Activated CD4-positive, alpha-beta memory T cell treated with anti-CD3 and anti-CD28 coated beads, Interleukin-2, amount 10 ng/mL, durations not matched to agents 7 days and 5 days (primary cell): ENCODE measurements around the gene CYP51A1. TPM values are rescaled to one million over a fixed set of nuclear protein-coding genes. Genes with fewer than 3 reads are reported as not detected.
"Not testable (repeated sequence)": the region's sequence is repeated elsewhere in the genome, so short reads cannot be mapped to it uniquely, and the experiment has no call there.

Source experiments
- CTCF ChIA-PET: fragments of 350-600 bp; sonication (Branson Sonifier 250); formaldehyde crosslinking; loops from one replicate; lab custom pipeline; 2021; ENCODE audit warnings: antibody characterized with exemption, inconsistent platforms; lab: Charles Lee
- POLR2A ChIA-PET: fragments of 350-600 bp; sonication (Branson Sonifier 250); formaldehyde crosslinking; loops from one replicate; lab custom pipeline; 2021; ENCODE audit warnings: antibody characterized with exemption; lab: Charles Lee
- DNase-seq: peaks from one replicate; pipeline ENCODE4 v3.0.0-alpha.2; 2020
- H3K27ac Mint-ChIP-seq: one replicate; pipeline ENCODE4 v1.8.0; 2021; ENCODE audit warnings: mild to moderate bottlenecking, mixed read lengths
- H3K27me3 Mint-ChIP-seq: one replicate; pipeline ENCODE4 v1.8.0; 2021; ENCODE audit warnings: mixed read lengths
- H3K36me3 Mint-ChIP-seq: one replicate; pipeline ENCODE4 v1.8.0; 2021; ENCODE audit warnings: low read depth, mixed read lengths
- H3K4me1 Mint-ChIP-seq: one replicate; pipeline ENCODE4 v1.8.0; 2021; ENCODE audit warnings: mixed read lengths
- H3K4me3 Mint-ChIP-seq: one replicate; pipeline ENCODE4 v1.8.0; 2021; ENCODE audit warnings: mild to moderate bottlenecking, mixed read lengths
- H3K9me3 Mint-ChIP-seq: one replicate; pipeline ENCODE4 v1.8.0; 2021; ENCODE audit warnings: mixed read lengths
- total RNA-seq, 2 experiments: library from RNA; stranded (reverse); gene quantifications; one replicate each; pipeline ENCODE4 v1.2.3, GENCODE V29; 2021

The CYP51A1 gene
- total RNA-seq, 2 experiments from 2014 or later = 94.3 to 97.9 TPM

- Mint-ChIP-seq H3K4me1 (peaks cover 5% of the 10 kb centered on the region), H3K27ac (no peak overlapping the region), H3K4me3 (no peak overlapping the region), H3K27me3 (no peaks in the 10 kb centered on the region), H3K9me3 (peaks cover 3% of the 10 kb centered on the region), H3K36me3 (peaks cover 80% of the 10 kb centered on the region)
- DNase-seq = no peak
- CTCF ChIA-PET = no interaction called here
- POLR2A ChIA-PET = interaction anchor here (1.4 kb wide), 1 partner anchor 17 kb away, joined by 3 read pairs; no protein-coding TSS in a partner anchor
These were observed 17.3 kb downstream of the CYP51A1 start for GRCh38 chr7:92116949-92117348.

GRCh38 chr7:92115821-92116220 lies 18.5 kb downstream of the CYP51A1 start:
- no peaks in the 10 kb centered on the region for H3K27me3 Mint-ChIP-seq
- H3K9me3 Mint-ChIP-seq = peaks cover 2% of the 10 kb centered on the region
- no peak for DNase-seq
- peaks cover 4% of the 10 kb centered on the region for H3K4me1 Mint-ChIP-seq
- no peak overlapping the region for H3K4me3 Mint-ChIP-seq
- peaks cover 74% of the 10 kb centered on the region for H3K36me3 Mint-ChIP-seq
- ChIA-PET POLR2A (interaction anchor here (0.9 to 1.4 kb wide), 2 partner anchors 16 to 18 kb away, joined by 3 read pairs; partner anchors contain the start of gene CYP51A1), CTCF (no interaction called here)
- no peak overlapping the region for H3K27ac Mint-ChIP-seq

- H3K27ac Mint-ChIP-seq = no peak overlapping the region
- H3K27me3 Mint-ChIP-seq = no peaks in the 10 kb centered on the region
- peaks cover 68% of the 10 kb centered on the region for H3K36me3 Mint-ChIP-seq
- no peak overlapping the region for H3K4me3 Mint-ChIP-seq
- H3K4me1 Mint-ChIP-seq = no peaks in the 10 kb centered on the region
- ChIA-PET CTCF (no interaction called here), POLR2A (no interaction called here)
- DNase-seq = no peak
- H3K9me3 Mint-ChIP-seq = no peaks in the 10 kb centered on the region
These were observed 23.4 kb downstream of the CYP51A1 start for GRCh38 chr7:92110857-92111256.

- Mint-ChIP-seq H3K27ac (no peak overlapping the region), H3K9me3 (no peaks in the 10 kb centered on the region), H3K27me3 (no peaks in the 10 kb centered on the region), H3K4me1 (no peaks in the 10 kb centered on the region), H3K4me3 (no peak overlapping the region), H3K36me3 (peaks cover 52% of the 10 kb centered on the region)
- CTCF ChIA-PET = no interaction called here
- DNase-seq = no peak
- POLR2A ChIA-PET = interaction anchor here (1.4 kb wide), 1 partner anchor 14 kb away, joined by 4 read pairs; no protein-coding TSS in a partner anchor
These were observed 25.5 kb downstream of the CYP51A1 start for GRCh38 chr7:92108821-92109220.

- H3K9me3 Mint-ChIP-seq, H3K27ac Mint-ChIP-seq, POLR2A ChIA-PET, DNase-seq, H3K4me1 Mint-ChIP-seq, CTCF ChIA-PET, H3K4me3 Mint-ChIP-seq, H3K27me3 Mint-ChIP-seq: not testable (repeated sequence)
- H3K36me3 Mint-ChIP-seq = peaks cover 46% of the 10 kb centered on the region
These were observed 31.4 kb downstream of the CYP51A1 start for GRCh38 chr7:92102862-92103261.

- H3K27ac Mint-ChIP-seq = no peak overlapping the region
- no peaks in the 10 kb centered on the region for H3K27me3 Mint-ChIP-seq
- peaks cover 48% of the 10 kb centered on the region for H3K36me3 Mint-ChIP-seq
- H3K4me1 Mint-ChIP-seq = no peaks in the 10 kb centered on the region
- ChIA-PET CTCF (no interaction called here), POLR2A (no interaction called here)
- no peaks in the 10 kb centered on the region for H3K9me3 Mint-ChIP-seq
- no peak for DNase-seq
- H3K4me3 Mint-ChIP-seq = no peak overlapping the region
These were observed 33.7 kb downstream of the CYP51A1 start for GRCh38 chr7:92100534-92100933.

GRCh38 chr7:92095380-92095779 lies 38.9 kb downstream of the CYP51A1 start:
- DNase-seq = no peak
- CTCF ChIA-PET = no interaction called here
- no peaks in the 10 kb centered on the region for H3K9me3 Mint-ChIP-seq
- no peaks in the 10 kb centered on the region for H3K4me1 Mint-ChIP-seq
- POLR2A ChIA-PET = no interaction called here
- no peak overlapping the region for H3K27ac Mint-ChIP-seq
- H3K36me3 Mint-ChIP-seq = peaks cover 35% of the 10 kb centered on the region
- no peaks in the 10 kb centered on the region for H3K27me3 Mint-ChIP-seq
- H3K4me3 Mint-ChIP-seq = no peak overlapping the region

GRCh38 chr7:92092210-92092609 lies 42.1 kb downstream of the CYP51A1 start:
- peaks cover 30% of the 10 kb centered on the region for H3K36me3 Mint-ChIP-seq
- DNase-seq = no peak
- H3K27ac Mint-ChIP-seq = no peak overlapping the region
- H3K4me3 Mint-ChIP-seq = no peak overlapping the region
- H3K27me3 Mint-ChIP-seq = no peaks in the 10 kb centered on the region
- H3K4me1 Mint-ChIP-seq = no peaks in the 10 kb centered on the region
- ChIA-PET CTCF (interaction anchor here (0.8 kb wide), 1 partner anchor 10 kb away, joined by 3 read pairs; no protein-coding TSS in a partner anchor), POLR2A (no interaction called here)
- no peaks in the 10 kb centered on the region for H3K9me3 Mint-ChIP-seq

GRCh38 chr7:92088266-92088665 lies 46.0 kb downstream of the CYP51A1 start:
- Mint-ChIP-seq H3K27me3 (no peaks in the 10 kb centered on the region), H3K4me3 (no peak overlapping the region), H3K4me1 (no peaks in the 10 kb centered on the region), H3K9me3 (no peaks in the 10 kb centered on the region), H3K36me3 (peaks cover 48% of the 10 kb centered on the region), H3K27ac (no peak overlapping the region)
- no peak for DNase-seq
- ChIA-PET CTCF (no interaction called here), POLR2A (no interaction called here)

- POLR2A ChIA-PET, H3K4me3 Mint-ChIP-seq, H3K4me1 Mint-ChIP-seq, H3K27me3 Mint-ChIP-seq, H3K27ac Mint-ChIP-seq, DNase-seq, CTCF ChIA-PET, H3K9me3 Mint-ChIP-seq: not testable (repeated sequence)
- H3K36me3 Mint-ChIP-seq = peaks cover 47% of the 10 kb centered on the region
These were observed 50.4 kb downstream of the CYP51A1 start for GRCh38 chr7:92083922-92084321.

- H3K9me3 Mint-ChIP-seq = no peaks in the 10 kb centered on the region
- peaks cover 32% of the 10 kb centered on the region for H3K36me3 Mint-ChIP-seq
- H3K4me3 Mint-ChIP-seq = no peak overlapping the region
- no peak for DNase-seq
- peaks cover 12% of the 10 kb centered on the region for H3K4me1 Mint-ChIP-seq
- ChIA-PET POLR2A (interaction anchor here (0.6 kb wide), 1 partner anchor 136 kb away, joined by 5 read pairs; the partner anchor contains the start of gene AKAP9), CTCF (no interaction called here)
- H3K27me3 Mint-ChIP-seq = no peaks in the 10 kb centered on the region
- no peak overlapping the region for H3K27ac Mint-ChIP-seq
These were observed 57.8 kb downstream of the CYP51A1 start for GRCh38 chr7:92076509-92076908.

- Mint-ChIP-seq H3K27ac (no peak overlapping the region), H3K36me3 (peaks cover 36% of the 10 kb centered on the region), H3K4me1 (peaks cover 12% of the 10 kb centered on the region), H3K4me3 (no peak overlapping the region), H3K9me3 (no peaks in the 10 kb centered on the region), H3K27me3 (no peaks in the 10 kb centered on the region)
- ChIA-PET POLR2A (interaction anchor here (0.6 kb wide), 1 partner anchor 135 kb away, joined by 5 read pairs; the partner anchor contains the start of gene AKAP9), CTCF (no interaction called here)
- no peak for DNase-seq
These were observed 58.7 kb downstream of the CYP51A1 start for GRCh38 chr7:92075455-92076158.

- CTCF ChIA-PET = interaction anchor here (1.2 kb wide), 1 partner anchor 10 kb away, joined by 3 read pairs; no protein-coding TSS in a partner anchor
These were observed 61.6 kb downstream of the CYP51A1 start for GRCh38 chr7:92072708-92073107.

More at GRCh38 chr7:92072708-92073107, 61.6 kb downstream of the CYP51A1 start:
- Mint-ChIP-seq H3K36me3 (peaks cover 32% of the 10 kb centered on the region), H3K4me3 (no peak overlapping the region), H3K9me3 (no peaks in the 10 kb centered on the region), H3K27me3 (no peaks in the 10 kb centered on the region), H3K4me1 (peaks cover 12% of the 10 kb centered on the region), H3K27ac (no peak overlapping the region)
- POLR2A ChIA-PET = no interaction called here
- DNase-seq = no peak
